ENCODE data around the gene SPECC1. TPM values are rescaled to one million over a fixed set of nuclear protein-coding genes. Genes with fewer than 3 reads are reported as not detected.

SPECC1 gene
- total RNA-seq, 1 donor from 2014 or later: 83.8 TPM

- DNase-seq (ENCODE audit: low spot score): no peak
Measured at GRCh38 chr17:20270369-20270768, 261.2 kb downstream of the SPECC1 start.

GRCh38 chr17:20271011-20271610 is 262.0 kb downstream of the SPECC1 start:
- DNase-seq (ENCODE audit: low spot score): no peak

DNA sequence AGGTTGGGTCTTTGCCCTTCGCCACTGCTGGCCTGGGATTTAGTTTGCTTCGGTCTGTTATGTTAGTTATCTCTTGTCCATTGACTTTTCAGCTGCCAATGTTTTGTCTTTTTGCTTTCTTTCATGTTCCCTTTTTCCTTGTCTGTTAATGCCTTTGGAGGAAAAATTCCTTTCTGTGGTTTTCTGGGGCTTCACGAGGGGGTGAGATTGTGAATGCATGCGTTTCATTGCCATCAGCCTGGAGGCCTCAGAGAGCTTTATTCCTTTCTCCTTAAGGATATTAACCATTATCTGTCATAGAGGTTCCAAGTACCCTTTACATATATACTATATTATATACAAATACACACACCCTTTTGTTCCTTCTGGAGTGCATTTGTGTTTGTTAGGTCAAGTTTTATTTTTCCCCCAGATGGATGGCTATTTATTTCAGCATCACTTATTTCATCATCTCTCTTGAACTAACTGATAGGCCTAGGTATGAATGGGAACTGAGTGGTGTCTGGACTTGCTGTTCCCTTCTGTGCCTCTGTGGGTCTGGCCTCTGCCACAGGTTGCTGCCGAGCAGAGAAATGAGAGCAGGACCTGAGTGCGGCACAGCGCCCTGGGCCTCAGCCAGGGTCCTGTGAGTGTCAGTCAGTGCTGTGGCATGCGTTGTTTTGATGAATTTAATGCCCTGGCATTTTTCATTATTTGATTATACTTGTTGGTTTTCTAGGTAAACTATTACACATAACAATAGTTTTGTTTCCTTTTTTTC is 264.8 kb downstream of the SPECC1 start:
- no peak for DNase-seq (ENCODE audit: low spot score)

GRCh38 chr17:20275653-20276052 is 266.5 kb downstream of the SPECC1 start:
- DNase-seq (ENCODE audit: low spot score): no peak

DNA sequence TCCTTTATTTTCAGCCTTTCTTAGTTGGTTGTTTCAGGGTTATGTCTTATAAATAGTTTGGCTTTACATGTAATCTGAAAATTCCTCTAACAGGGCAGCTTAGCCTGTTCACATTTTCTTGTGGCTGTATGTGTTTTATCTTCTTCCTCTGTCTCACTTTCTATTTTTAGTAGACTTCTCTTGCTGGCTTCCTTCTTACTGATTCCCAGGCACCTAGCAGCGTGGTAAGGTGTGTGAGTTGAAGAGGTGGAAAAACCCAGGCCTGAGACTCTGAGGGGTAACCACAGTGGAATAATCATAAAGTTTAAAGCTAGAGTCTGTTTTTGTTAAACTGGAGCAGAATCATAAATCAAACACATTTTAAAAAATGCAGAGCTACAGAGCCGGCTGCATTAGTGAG is 267.3 kb downstream of the SPECC1 start:
- no peak for DNase-seq (ENCODE audit: low spot score)

- no peak for DNase-seq (ENCODE audit: low spot score)
Measured at GRCh38 chr17:20278805-20279204, 269.6 kb downstream of the SPECC1 start.

DNA sequence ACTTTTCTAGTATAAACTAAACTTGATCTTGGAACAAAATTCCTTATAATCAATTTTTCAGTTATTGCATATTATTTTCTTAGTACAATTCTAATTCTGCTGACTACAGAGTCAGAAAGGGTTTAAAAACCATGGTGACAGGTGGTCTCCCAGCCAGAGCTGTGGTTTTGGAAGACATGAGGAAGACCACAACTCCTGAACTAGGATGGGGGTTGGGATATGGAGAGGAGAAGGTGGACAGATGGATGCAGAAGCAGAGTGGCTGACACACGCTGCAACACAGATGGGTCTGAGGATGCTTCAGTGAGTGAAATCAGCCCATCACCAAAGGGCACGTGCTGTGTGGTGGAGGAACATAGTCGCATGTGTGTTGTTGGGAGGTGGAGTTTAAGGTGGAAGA is 270.5 kb downstream of the SPECC1 start:
- no peak for DNase-seq (ENCODE audit: low spot score)

DNA sequence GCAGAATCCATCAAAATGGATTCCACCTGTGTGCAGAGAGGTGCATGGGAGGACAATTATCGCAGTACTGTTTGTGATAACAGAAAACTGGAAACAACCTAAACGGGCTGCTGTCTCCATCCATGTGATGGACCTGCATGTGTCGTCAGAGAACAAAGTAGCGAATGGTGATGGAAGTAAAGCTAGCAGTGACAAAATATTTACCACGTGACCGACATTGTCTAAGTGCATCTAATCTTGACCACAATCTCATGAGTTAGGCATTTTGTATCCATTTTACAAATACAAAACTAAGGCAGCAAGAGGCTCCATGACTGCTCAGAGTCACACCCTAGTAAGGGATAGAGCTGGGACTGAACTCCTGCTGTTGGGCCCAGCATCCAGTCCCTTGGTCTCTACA is 270.9 kb downstream of the SPECC1 start:
- DNase-seq (ENCODE audit: low spot score): no peak

GRCh38 chr17:20280851-20281250 is 271.7 kb downstream of the SPECC1 start:
- DNase-seq (ENCODE audit: low spot score): no peak

DNA sequence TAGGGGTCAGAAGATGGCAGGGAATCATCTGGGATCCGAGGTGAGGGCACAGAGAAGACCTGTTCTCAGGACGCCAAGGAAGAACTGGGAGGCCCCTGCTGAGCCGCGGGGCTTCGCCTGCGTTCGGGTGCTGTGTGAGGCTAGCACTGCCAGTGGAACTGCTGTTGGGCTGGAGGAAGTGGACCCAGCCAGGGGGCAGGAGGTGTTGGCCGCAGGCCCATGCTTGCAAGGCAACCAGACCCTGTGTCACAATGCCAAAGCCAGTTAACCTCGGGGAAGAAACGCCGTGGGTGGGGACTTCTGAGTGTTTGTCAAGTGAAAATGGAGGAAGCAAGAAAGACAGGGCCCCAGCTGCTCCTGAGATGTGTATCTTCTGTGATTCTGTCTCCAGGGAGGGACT is 272.7 kb downstream of the SPECC1 start:
- DNase-seq (ENCODE audit: low spot score): peak; percentile 23

GRCh38 chr17:20282526-20283308 is 273.6 kb downstream of the SPECC1 start:
- DNase-seq (ENCODE audit: low spot score): no peak

DNA sequence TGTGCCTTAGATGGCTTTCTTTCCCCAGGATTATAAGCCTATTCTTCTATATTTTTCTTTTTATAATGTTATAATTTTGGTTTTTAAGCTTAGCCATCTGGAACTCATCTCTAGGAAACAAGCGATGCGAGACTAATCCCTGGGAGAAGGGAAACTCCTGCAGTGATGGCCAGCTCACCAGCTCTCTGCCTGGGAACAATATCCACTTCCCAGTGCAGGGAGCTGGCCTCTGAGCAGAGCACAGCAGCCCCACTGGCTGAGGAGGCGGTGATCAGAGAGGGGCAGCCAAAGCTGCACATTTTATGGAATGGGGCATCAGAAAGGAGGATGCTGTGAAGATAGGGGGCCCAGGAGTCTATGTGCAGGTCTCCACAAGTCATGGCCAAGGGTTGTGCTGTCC is 274.9 kb downstream of the SPECC1 start:
- no peak for DNase-seq (ENCODE audit: low spot score)

- no peak for DNase-seq (ENCODE audit: low spot score)
Measured at GRCh38 chr17:20284570-20285295, 275.6 kb downstream of the SPECC1 start.

DNA sequence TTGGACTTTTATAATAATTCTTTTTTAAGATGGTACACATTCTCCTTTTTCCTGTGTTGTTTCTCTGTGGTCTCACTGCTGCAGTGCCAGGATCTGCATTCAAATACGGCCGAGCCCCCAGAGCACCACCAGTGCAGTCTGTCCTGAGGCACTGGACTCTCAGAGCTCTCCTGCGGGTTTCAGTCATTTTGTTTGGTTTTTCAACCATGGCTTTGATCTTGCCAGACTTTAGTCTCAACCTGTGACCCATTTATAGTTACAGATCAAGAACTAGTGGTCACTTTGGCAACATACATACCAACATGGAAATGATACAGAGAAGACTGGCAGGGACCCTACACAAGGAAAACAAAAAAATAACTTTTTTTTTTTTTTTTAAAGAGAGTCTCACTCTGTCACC is 280.8 kb downstream of the SPECC1 start:
- no peak for DNase-seq (ENCODE audit: low spot score)

DNA sequence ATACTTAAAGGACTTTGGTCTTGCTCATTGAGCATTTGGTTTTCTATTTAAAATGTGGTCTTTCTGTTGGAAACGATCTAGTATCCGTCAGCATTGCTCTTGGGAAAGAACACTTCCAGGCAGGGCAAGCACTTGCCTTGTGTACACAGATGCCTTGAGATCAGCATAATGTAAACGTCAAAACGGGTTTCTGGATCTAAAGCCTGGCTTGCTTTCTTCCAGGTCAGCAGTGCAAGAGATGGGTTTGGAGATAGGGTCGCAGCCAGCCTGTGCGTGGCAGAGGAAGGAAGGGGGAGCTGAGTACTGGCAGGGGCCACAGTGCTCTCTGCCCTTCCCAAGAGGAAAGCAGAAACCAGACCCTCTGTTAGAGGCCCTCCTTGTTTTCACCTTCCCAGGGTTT is 282.7 kb downstream of the SPECC1 start:
- no peak for DNase-seq (ENCODE audit: low spot score)

DNA sequence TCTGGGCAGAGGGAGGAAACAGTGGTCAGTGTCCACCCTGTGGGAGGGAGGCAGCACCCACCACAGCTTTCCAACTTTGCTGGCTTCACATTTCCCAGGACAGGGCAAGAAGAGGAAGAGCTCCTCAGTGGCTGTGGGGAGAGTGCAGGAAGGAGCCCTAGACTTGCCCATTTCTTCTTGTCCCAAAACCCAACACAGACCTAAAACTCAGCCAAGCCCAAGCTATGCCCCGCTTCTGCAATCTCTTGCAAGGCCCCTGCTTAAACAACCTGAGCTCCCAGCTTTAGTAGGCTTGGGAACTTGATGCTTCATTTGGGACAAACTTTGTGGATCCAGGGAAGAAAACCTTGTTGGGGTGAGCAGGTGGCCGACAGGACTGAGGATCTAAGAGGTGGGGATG is 284.3 kb downstream of the SPECC1 start:
- no peak for DNase-seq (ENCODE audit: low spot score)

- no peak for DNase-seq (ENCODE audit: low spot score)
Measured at GRCh38 chr17:20294120-20294519, 285.0 kb downstream of the SPECC1 start.

DNA sequence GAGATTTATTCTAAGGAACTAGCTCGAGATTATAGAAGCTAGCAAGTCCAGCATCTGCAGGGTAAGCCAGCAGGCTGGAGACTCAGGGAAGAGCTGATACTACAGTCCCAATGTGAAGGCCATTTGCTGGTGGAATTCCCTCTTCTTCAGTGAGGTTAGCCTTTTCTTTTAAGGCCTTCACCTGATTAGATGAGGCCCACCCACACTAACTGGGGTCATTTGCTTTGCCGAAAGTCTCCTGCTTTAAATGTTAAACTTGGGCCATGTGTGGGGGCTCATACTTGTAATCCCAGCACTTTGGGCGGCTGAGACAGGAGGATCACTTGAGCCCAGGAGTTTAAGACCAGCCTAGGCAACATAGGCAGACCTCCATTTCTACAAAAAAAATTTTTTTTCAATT is 289.9 kb downstream of the SPECC1 start:
- DNase-seq (ENCODE audit: low spot score): no peak

- peak; percentile 33 for DNase-seq (ENCODE audit: low spot score)
Measured at GRCh38 chr17:20300436-20300934, 291.3 kb downstream of the SPECC1 start.

DNA sequence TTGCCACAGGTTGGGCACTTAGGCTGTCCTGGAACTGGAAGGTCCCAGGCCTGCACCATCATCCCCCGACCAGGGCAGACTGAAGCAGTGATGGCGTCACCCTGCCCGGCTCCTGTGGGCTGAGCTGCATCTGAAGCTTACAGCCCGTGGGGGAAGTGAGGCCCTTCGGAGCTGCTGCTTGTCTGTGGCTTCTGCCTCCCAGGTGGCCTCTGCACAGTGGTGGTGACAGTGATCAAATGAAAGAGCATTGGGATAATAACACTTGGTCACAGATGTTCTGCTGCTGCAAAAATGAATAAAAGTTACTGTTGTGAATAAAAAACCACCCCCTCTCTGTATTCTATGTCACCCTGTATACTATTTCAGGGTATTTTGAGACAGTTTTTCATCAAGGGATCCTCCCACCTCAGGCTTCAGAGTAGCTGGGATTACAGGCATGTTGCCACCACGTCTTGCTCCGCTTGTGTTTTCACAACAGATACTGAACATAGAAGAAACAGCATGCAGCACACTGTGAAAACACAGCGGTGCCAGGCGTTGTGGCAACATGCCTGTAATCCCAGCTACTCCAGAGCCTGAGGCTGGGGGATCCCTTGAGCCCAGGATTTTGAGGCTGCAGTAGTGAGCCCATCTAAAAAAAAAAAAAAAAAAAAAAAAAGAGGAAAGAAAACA is 293.2 kb downstream of the SPECC1 start:
- DNase-seq (ENCODE audit: low spot score): no peak

GRCh38 chr17:20304961-20305360 is 295.8 kb downstream of the SPECC1 start:
- no peak for DNase-seq (ENCODE audit: low spot score)

Data from mucosa of gallbladder (tissue), 1 donor.